ENCODE results near the gene USP12. TPM values are rescaled to one million over a fixed set of nuclear protein-coding genes. Genes with fewer than 3 reads are reported as not detected.
A peak's percentile ranks its signal among the peaks of the same experiment; 100 is the strongest.

The USP12 gene
- total RNA-seq, 2 experiments from 2014 or later = 32.3 to 32.4 TPM

DNA sequence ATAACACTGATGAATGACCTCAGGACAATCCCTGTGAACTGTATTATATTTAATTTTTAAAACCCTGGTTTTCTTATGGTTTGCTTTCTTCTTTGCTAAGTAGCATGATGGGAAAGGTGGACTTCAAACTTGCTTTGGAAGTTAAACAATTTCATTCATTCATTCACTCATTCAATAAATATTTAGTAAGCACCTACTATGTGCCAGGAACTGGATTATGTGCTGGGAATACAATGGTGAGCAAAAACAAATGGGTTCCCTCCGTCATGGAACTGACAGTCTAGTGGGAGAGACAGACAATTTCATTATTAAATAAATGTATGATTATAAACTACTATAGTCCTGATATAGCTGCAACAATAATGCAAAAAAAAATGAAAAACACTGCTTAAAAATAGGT, 70.3 kb downstream of the USP12 start:
- ATAC-seq = no peak
- DNase-seq = no peak
- ChIA-PET CTCF (no interaction called here), POLR2A (no interaction called here)
- no peak overlapping the region for H3K4me3 Mint-ChIP-seq
- peaks cover 41% of the 10 kb centered on the region for H3K4me1 Mint-ChIP-seq
- H3K27ac Mint-ChIP-seq = no peak overlapping the region
- intact Hi-C loops (cut with DNase I, micrococcal nuclease) = no loop called here
- peaks cover 44% of the 10 kb centered on the region for H3K36me3 Mint-ChIP-seq (ENCODE audit: low read depth)
- no peaks in the 10 kb centered on the region for H3K27me3 Mint-ChIP-seq
- H3K9me3 Mint-ChIP-seq (ENCODE audit: low read depth) = no peaks in the 10 kb centered on the region

DNA sequence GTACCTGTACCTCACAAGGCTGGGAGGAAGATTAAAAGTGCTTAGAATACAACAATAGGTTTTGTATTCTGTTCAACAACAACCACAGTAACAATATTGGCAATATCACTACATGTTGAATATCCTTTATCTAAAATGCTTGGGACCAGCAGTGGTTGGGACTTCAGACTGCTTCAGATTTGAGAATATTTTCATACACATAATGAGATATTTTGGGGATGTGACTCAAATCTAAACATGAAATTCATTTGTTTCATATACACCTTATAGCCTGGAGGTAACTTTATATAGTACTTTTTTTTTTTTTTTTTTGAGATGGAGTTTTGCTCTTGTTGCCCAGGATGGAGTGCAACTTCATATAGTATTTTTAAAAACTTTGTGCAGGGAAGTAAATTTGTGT, 73.9 kb downstream of the USP12 start:
- no peak overlapping the region for H3K4me3 Mint-ChIP-seq
- ATAC-seq (peak; percentile 30), DNase-seq (no peak)
- H3K27ac Mint-ChIP-seq = no peak overlapping the region
- POLR2A ChIA-PET = no interaction called here
- no peaks in the 10 kb centered on the region for H3K27me3 Mint-ChIP-seq
- CTCF ChIA-PET = no interaction called here
- intact Hi-C loops (cut with DNase I, micrococcal nuclease) = no loop called here
- peaks cover 34% of the 10 kb centered on the region for H3K4me1 Mint-ChIP-seq
- no peaks in the 10 kb centered on the region for H3K9me3 Mint-ChIP-seq (ENCODE audit: low read depth)
- peaks cover 49% of the 10 kb centered on the region for H3K36me3 Mint-ChIP-seq (ENCODE audit: low read depth)

DNA sequence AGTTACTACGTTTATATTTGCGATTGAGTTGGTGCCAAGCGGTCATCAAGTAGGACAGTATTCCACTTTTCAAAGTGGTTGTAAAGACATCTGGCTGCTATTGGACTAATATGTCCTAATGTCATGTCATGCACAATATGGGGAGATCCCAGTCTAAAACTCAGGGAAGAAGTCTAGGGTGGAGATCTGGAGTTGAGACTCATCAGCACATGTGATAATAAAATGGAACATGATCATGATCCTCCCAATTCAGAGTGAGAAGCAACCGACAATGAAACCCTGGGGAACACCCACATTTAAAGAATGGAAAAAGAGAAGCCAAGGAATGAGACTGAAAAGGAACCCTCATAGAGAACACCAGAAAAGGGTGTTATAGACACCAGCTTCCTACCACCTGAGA, 80.2 kb downstream of the USP12 start:
- POLR2A ChIA-PET = no interaction called here
- no peak for DNase-seq
- Mint-ChIP-seq H3K36me3 (ENCODE audit: low read depth) (peaks cover 65% of the 10 kb centered on the region), H3K9me3 (ENCODE audit: low read depth) (no peaks in the 10 kb centered on the region), H3K4me1 (peaks cover 11% of the 10 kb centered on the region), H3K27ac (no peak overlapping the region), H3K4me3 (no peak overlapping the region), H3K27me3 (no peaks in the 10 kb centered on the region)
- intact Hi-C loops (cut with DNase I, micrococcal nuclease) = no loop called here
- CTCF ChIA-PET = interaction anchor here (0.7 kb wide), 1 partner anchor 76 kb away, joined by 3 read pairs; no protein-coding TSS in a partner anchor
- ATAC-seq = no peak

DNA sequence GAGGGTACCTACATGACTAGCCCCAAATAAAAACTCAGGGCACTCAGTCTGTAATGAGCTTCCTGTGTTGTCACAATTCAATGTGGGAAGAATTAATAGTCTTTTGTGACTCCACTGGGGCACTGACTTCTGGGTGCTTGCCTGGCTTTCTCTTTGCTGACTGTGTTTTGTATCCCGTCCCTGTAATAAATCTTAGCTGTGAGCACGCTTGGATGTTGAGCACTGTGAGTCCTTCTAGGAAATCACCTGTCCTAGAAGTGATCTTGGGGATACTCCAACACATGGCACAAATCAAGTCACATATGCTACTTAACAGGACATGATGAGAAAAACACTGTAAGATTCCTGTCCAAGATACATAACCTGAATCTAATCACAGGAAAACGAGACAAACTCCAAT, 83.0 kb downstream of the USP12 start:
- no peaks in the 10 kb centered on the region for H3K27me3 Mint-ChIP-seq
- DNase-seq (no peak), ATAC-seq (no peak)
- no peaks in the 10 kb centered on the region for H3K9me3 Mint-ChIP-seq (ENCODE audit: low read depth)
- intact Hi-C loops (cut with DNase I, micrococcal nuclease) = no loop called here
- H3K4me3 Mint-ChIP-seq = no peak overlapping the region
- peaks cover 63% of the 10 kb centered on the region for H3K36me3 Mint-ChIP-seq (ENCODE audit: low read depth)
- H3K4me1 Mint-ChIP-seq = peaks cover 11% of the 10 kb centered on the region
- no peak overlapping the region for H3K27ac Mint-ChIP-seq
- CTCF ChIA-PET = interaction anchor here (0.6 kb wide), 1 partner anchor 230 kb away, joined by 3 read pairs; no protein-coding TSS in a partner anchor
- POLR2A ChIA-PET = no interaction called here

DNA sequence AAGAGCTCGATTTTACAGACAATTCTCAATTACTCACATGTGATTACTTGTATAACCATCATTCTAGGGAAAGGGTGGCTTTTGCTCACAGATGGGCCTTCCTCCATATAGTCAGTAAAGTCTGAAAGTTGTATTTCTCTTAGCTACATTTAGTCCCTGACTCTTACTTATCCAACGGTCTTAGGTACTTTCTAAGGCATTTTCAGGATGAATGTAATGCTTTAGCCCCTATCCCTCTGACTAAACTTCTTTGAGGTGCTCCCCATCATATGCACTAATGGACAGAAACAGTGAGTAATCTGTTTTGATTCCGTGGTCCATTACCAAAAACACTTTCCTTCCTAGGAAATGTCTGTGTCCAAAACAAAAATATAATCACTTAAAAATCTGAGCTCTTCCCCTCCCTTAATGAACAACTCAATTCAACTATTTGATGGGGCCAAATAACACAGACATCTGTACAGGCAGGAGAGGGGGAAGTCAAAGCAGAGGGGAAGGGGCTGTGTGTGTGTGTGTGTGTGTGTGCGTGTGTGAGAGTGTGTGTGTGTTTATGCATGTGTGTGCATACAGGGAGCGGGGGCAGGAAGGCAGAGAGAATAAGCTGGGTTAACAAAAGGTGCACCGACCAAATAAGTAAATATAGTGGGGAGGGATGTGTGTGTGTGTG, 84.9 kb downstream of the USP12 start:
- H3K27me3 Mint-ChIP-seq = no peaks in the 10 kb centered on the region
- peaks cover 58% of the 10 kb centered on the region for H3K36me3 Mint-ChIP-seq (ENCODE audit: low read depth)
- ATAC-seq (peak; percentile 55), DNase-seq (no peak)
- intact Hi-C loops (cut with DNase I, micrococcal nuclease) = no loop called here
- H3K4me1 Mint-ChIP-seq = peaks cover 11% of the 10 kb centered on the region
- POLR2A ChIA-PET = no interaction called here
- CTCF ChIA-PET = interaction anchor here (0.6 to 1.3 kb wide), 5 partner anchors 9 to 101 kb away, joined by 3 to 4 read pairs (median 3); no protein-coding TSS in a partner anchor
- no peaks in the 10 kb centered on the region for H3K9me3 Mint-ChIP-seq (ENCODE audit: low read depth)
- H3K4me3 Mint-ChIP-seq = no peak overlapping the region
- peak overlapping the region; percentile 5 for H3K27ac Mint-ChIP-seq

DNA sequence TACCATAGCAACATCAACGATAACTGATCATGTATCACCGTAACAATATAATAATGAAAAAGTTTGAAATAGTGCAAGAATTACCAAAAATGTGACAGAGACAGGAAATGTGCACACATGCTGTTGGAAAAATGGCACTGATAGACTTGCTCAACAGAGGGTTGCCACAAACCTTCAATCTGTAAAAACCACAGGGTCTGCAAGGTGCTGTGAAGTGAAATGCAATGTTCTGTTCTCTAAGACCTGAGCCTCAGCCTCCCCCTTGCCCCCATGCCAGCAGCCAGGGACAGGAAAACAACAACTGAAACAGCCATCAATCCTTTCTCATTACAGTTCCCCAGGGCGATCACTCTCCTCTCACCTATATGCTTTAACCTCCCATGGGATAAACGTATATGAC, 88.4 kb downstream of the USP12 start:
- intact Hi-C loops (cut with DNase I, micrococcal nuclease) = no loop called here
- H3K4me1 Mint-ChIP-seq = peaks cover 18% of the 10 kb centered on the region
- no peaks in the 10 kb centered on the region for H3K27me3 Mint-ChIP-seq
- DNase-seq (no peak), ATAC-seq (no peak)
- H3K9me3 Mint-ChIP-seq (ENCODE audit: low read depth) = no peaks in the 10 kb centered on the region
- H3K27ac Mint-ChIP-seq = no peak overlapping the region
- no peak overlapping the region for H3K4me3 Mint-ChIP-seq
- CTCF ChIA-PET = interaction anchor here (0.9 kb wide), 1 partner anchor 92 kb away, joined by 3 read pairs; no protein-coding TSS in a partner anchor
- POLR2A ChIA-PET = no interaction called here
- H3K36me3 Mint-ChIP-seq (ENCODE audit: low read depth) = peaks cover 55% of the 10 kb centered on the region

DNA sequence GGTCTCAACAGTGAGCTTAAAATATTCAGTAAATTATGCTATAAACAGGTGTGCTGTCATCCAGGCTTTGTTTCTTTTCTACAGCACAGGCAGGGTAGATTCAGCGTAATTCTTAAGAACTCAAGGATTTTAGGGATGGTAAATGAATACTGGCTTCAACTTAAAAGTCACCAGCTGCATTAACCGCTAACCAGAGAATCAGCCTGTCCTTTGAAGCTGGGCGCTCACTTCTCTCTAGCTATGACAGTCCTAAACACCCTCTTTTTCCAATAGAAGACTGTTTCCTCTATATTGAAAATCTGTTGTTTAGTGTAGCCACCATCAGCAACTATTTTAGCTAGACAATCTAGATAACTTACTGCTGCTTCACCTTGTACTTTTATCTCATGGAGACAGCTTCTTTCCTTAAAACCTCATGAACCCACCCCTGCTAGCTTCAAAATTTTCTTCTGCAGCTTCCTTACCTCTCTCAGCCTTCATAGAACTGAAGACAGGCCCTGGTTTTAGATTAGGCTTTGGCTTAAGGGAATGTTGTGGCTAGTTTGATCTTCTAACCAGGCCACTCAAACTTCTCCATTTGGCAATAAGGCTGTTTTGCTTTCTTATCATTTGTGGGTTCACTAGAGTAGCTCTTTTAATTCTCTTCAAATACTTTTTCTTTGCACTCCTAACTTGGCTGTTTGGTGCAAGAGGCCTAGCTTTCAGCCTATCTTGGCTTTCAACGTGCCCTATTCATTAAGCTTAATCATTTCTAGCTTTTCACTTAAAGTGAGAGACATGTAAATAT, 89.5 kb downstream of the USP12 start:
- Mint-ChIP-seq H3K4me3 (no peak overlapping the region), H3K27me3 (no peaks in the 10 kb centered on the region), H3K9me3 (ENCODE audit: low read depth) (no peaks in the 10 kb centered on the region), H3K27ac (no peak overlapping the region), H3K4me1 (peaks cover 14% of the 10 kb centered on the region), H3K36me3 (ENCODE audit: low read depth) (peaks cover 48% of the 10 kb centered on the region)
- ChIA-PET CTCF (interaction anchor here (0.6 to 1.5 kb wide), 4 partner anchors 11 to 188 kb away, joined by 3 read pairs; partner anchors contain the start of gene RASL11A), POLR2A (no interaction called here)
- intact Hi-C loops (cut with DNase I, micrococcal nuclease) = no loop called here
- DNase-seq = no peak
- no peak for ATAC-seq

DNA sequence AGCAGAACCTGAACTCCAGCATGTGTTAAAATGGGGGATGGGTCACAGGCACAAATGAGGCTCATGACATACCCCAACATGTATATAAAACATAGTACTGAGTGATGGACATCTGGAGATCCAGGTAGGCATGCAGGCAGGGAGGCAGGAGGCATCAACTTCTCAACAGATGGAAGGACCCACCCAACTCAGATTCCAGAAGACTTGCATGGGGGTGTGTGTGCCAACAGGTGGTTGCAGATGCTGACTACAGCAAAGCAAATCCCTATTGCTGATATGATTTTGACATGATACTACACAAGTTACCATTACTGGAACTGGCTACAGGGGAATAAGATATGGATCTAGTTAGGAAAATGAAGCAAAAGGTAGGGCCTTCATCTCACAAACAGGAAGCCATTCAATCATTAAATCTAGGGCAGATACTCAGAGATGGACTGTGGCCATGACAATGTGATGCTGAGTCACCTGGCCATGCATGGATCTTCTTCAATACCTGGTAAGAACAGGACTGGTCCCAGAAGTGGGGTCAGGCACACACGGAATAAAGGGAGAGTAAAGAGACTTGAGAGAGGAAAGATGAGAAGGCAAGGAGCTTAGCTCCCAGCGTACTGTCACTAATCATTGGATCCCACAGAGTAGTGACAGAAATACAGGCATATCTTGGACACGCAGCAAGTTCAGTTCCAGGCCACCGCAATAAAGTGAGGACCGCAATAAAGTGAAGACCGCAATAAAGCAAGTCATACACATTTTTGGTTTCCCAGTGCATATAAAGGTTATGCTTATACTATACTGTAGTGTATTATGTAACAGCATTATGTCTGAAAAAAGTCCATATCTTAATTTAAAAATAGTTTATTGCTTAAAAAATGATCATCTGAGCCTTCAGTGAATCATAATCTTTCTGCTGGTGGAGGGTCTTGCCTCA, 91.3 kb downstream of the USP12 start:
- Mint-ChIP-seq H3K9me3 (ENCODE audit: low read depth) (no peaks in the 10 kb centered on the region), H3K4me3 (no peak overlapping the region), H3K4me1 (peaks cover 8% of the 10 kb centered on the region), H3K36me3 (ENCODE audit: low read depth) (peaks cover 45% of the 10 kb centered on the region), H3K27ac (peak overlapping the region; percentile 0), H3K27me3 (no peaks in the 10 kb centered on the region)
- ChIA-PET CTCF (no interaction called here), POLR2A (no interaction called here)
- no peak for ATAC-seq
- intact Hi-C loops (cut with DNase I, micrococcal nuclease) = no loop called here
- DNase-seq = no peak

DNA sequence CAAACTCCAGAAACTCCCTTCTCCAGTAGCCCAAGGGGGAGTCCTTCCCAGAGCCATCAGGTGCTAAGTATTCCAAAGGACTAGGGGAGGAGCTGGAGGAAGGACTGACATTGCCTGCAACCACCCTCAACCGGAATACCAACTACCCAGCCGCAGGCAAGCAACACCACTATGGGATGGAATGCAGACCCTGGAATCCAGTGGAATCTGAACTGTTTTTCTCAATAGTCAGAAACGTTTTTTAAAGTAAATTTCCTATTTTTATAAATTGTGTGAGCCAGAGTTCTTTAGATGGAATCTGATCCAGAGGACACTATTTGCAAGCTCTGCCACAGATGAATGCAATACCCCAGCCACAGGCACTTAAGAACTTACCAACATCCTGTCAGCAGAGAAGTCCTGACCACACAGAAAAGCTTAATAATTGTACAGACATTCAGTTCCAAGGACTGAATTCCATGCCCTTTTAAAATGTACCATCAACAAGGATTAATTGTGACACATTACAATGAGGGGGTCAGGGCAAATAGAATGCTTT, 92.1 kb downstream of the USP12 start:
- no peak for ATAC-seq
- intact Hi-C loops (cut with DNase I, micrococcal nuclease) = no loop called here
- no peaks in the 10 kb centered on the region for H3K9me3 Mint-ChIP-seq (ENCODE audit: low read depth)
- CTCF ChIA-PET = no interaction called here
- H3K4me1 Mint-ChIP-seq = peaks cover 8% of the 10 kb centered on the region
- POLR2A ChIA-PET = no interaction called here
- H3K27ac Mint-ChIP-seq = no peak overlapping the region
- no peaks in the 10 kb centered on the region for H3K27me3 Mint-ChIP-seq
- no peak overlapping the region for H3K4me3 Mint-ChIP-seq
- H3K36me3 Mint-ChIP-seq (ENCODE audit: low read depth) = peaks cover 44% of the 10 kb centered on the region
- no peak for DNase-seq

DNA sequence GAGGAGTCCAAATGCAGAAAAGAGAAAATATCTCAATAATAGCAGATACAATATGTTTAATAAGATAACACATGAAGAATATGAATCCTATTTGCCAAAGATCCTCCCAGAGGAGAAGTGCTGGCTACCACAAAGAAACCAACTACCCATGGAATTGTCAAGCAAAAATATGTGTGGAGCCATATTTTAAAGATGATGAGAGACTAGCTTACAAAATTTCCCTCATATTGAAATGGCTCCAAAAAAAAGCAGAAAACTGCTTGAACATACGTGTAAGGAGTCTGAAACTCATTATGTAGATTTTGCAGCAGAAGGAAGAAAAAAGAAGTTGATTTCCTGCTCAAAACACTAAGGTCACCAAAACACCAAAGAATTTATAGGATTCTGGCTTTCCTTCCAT, 94.2 kb downstream of the USP12 start:
- peaks cover 8% of the 10 kb centered on the region for H3K4me1 Mint-ChIP-seq
- ChIA-PET POLR2A (no interaction called here), CTCF (no interaction called here)
- H3K36me3 Mint-ChIP-seq (ENCODE audit: low read depth) = peaks cover 52% of the 10 kb centered on the region
- no peaks in the 10 kb centered on the region for H3K9me3 Mint-ChIP-seq (ENCODE audit: low read depth)
- H3K27me3 Mint-ChIP-seq = no peaks in the 10 kb centered on the region
- intact Hi-C loops (cut with DNase I, micrococcal nuclease) = no loop called here
- no peak for DNase-seq
- H3K27ac Mint-ChIP-seq = no peak overlapping the region
- ATAC-seq = no peak
- H3K4me3 Mint-ChIP-seq = no peak overlapping the region

DNA sequence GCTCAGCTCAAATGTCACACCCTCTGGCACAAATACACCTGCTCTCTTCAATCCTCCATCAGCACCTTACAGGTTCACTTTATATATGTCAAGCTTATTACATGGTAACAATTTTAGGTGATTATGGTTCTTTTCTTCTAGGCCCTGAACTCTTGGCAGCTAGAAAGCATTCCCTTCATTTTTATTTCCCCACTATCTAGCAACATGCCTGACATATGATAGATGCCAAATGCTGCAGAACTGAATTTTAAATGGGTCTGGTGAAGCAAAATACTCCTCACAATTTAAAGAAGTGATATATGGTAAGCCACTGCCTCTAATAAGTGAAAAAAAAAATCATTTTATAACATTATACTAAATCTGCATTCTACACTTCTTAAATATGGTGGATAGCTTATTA, 95.2 kb downstream of the USP12 start:
- H3K27me3 Mint-ChIP-seq = no peaks in the 10 kb centered on the region
- peaks cover 8% of the 10 kb centered on the region for H3K4me1 Mint-ChIP-seq
- no peak for DNase-seq
- H3K9me3 Mint-ChIP-seq (ENCODE audit: low read depth) = no peaks in the 10 kb centered on the region
- CTCF ChIA-PET = interaction anchor here (1.2 kb wide), 2 partner anchors 10 to 52 kb away, joined by 3 to 4 read pairs; no protein-coding TSS in a partner anchor
- intact Hi-C loops (cut with DNase I, micrococcal nuclease) = no loop called here
- POLR2A ChIA-PET = interaction anchor here (0.6 kb wide), 1 partner anchor 96 kb away, joined by 3 read pairs; no protein-coding TSS in a partner anchor
- no peak overlapping the region for H3K4me3 Mint-ChIP-seq
- ATAC-seq = no peak
- H3K27ac Mint-ChIP-seq = no peak overlapping the region
- H3K36me3 Mint-ChIP-seq (ENCODE audit: low read depth) = peaks cover 54% of the 10 kb centered on the region

Measured in activated CD4-positive, alpha-beta T cell treated with anti-CD3 and anti-CD28 coated beads for 36 hours (primary cell).